Activated T-cell treated with anti-CD3 and anti-CD28 coated beads for 1 hour (primary cell): Measurements from ENCODE around the gene CTSD.

Experiments used
- DNase-seq: peaks from one replicate; pipeline ENCODE4 v3.0.0-alpha.2; 2020; ENCODE audit warnings: low read depth

The CTSD gene

GRCh38 chr11:1729692-1730011 lies 34.1 kb downstream of the CTSD start:
- no peak for DNase-seq

GRCh38 chr11:1728931-1729691 lies 34.6 kb downstream of the CTSD start:
- no peak for DNase-seq

GRCh38 chr11:1728301-1728700 lies 35.4 kb downstream of the CTSD start:
- no peak for DNase-seq

GRCh38 chr11:1727861-1728260 lies 35.9 kb downstream of the CTSD start:
- no peak for DNase-seq

GRCh38 chr11:1727096-1727690 lies 36.5 kb downstream of the CTSD start:
- no peak for DNase-seq

- DNase-seq = no peak
Measured at GRCh38 chr11:1719781-1720180, 43.9 kb downstream of the CTSD start.

- DNase-seq = no peak
Measured at GRCh38 chr11:1718326-1718725, 45.4 kb downstream of the CTSD start.

GRCh38 chr11:1717745-1718144 lies 46.0 kb downstream of the CTSD start:
- DNase-seq = no peak

GRCh38 chr11:1714908-1715885 lies 48.5 kb downstream of the CTSD start:
- no peak for DNase-seq

- DNase-seq = no peak
Measured at GRCh38 chr11:1708716-1709115, 55.0 kb downstream of the CTSD start.

- no peak for DNase-seq
Measured at GRCh38 chr11:1707751-1708150, 56.0 kb downstream of the CTSD start.

- DNase-seq = no peak
Measured at GRCh38 chr11:1706634-1707400, 56.9 kb downstream of the CTSD start.

- no peak for DNase-seq
Measured at GRCh38 chr11:1705126-1706052, 58.3 kb downstream of the CTSD start.

GRCh38 chr11:1703146-1703545 lies 60.6 kb downstream of the CTSD start:
- DNase-seq = no peak
